GM18505 (cell line): Measurements from ENCODE around the gene FOXA1.
A peak's percentile ranks its signal among the peaks of the same experiment; 100 is the strongest.

Experiments
- ATAC-seq: cut with Tn5 transposase; IDR thresholded peaks from one replicate; pipeline ENCODE4 v1.9.1; 2021; ENCODE audit not compliant: unreplicated experiment
- POLR2A ChIP-seq: IDR thresholded peaks from 4 replicates; pipeline ENCODE4 v1.6.1; 2011; ENCODE audit warnings: borderline replicate concordance; ENCODE audit not compliant: insufficient read depth, insufficient read length; ENCODE audit errors: extremely low read depth

Gene FOXA1

GRCh38 chr14:37598747-37599506, 3.9 kb upstream of the FOXA1 start:
- ATAC-seq, result no peak
- no peak for TF ChIP-seq POLR2A

- no peak for ATAC-seq
- TF ChIP-seq POLR2A, result no peak
Measured at GRCh38 chr14:37597914-37598746, 3.1 kb upstream of the FOXA1 start.

DNA sequence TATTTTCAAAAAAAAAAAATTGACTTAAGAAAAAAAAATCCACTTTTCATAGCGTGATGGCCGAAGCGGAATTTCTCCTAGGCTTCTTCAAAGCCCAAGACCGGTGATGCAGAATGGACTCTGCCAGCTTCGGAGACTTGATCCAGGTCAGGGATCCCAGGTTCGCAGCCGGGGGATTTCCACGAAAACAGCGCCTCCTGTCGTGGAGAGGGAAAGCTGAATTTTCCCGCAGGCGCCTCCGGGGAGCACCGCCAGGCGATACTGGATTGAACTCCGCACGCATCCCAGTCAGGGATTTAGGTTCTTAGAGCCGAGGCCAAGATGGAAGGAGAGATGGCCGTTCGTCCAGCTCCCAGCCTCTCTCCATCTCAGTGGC, 2.5 kb upstream of the FOXA1 start:
- ATAC-seq, result no peak
- no peak for TF ChIP-seq POLR2A

DNA sequence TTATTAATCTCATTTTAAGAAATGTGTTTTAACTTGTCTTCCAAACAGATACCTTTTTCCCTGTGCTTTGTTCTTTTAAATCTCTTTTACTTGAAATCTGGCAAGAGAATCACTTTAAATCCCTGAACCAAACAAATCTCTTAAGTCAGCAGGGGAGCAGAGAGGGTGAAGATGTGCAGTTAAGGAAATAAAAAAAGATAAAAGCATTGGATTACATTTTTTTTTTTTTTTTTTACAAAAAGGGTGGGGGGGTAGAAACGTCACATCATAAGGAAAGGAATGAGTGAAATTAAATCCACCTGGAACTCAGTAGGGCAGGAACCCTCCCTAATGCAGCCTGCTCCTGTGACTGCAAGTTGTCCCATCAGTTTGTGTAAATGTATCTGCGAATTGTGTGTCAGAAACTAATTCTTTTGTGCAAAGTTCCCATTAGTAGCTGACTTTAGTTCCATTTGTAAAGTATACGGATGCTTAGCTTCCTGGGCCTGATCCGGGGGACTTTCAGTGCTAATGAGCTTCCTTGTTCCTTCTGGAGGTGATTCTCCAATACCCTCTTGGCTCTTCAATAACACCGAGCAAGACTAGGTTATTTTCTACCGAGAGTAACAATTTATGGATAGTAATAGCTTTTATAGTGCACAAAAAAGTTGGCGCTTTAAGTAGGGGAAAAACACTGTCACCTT, 1.9 kb upstream of the FOXA1 start:
- TF ChIP-seq POLR2A, result no peak
- no peak for ATAC-seq

DNA sequence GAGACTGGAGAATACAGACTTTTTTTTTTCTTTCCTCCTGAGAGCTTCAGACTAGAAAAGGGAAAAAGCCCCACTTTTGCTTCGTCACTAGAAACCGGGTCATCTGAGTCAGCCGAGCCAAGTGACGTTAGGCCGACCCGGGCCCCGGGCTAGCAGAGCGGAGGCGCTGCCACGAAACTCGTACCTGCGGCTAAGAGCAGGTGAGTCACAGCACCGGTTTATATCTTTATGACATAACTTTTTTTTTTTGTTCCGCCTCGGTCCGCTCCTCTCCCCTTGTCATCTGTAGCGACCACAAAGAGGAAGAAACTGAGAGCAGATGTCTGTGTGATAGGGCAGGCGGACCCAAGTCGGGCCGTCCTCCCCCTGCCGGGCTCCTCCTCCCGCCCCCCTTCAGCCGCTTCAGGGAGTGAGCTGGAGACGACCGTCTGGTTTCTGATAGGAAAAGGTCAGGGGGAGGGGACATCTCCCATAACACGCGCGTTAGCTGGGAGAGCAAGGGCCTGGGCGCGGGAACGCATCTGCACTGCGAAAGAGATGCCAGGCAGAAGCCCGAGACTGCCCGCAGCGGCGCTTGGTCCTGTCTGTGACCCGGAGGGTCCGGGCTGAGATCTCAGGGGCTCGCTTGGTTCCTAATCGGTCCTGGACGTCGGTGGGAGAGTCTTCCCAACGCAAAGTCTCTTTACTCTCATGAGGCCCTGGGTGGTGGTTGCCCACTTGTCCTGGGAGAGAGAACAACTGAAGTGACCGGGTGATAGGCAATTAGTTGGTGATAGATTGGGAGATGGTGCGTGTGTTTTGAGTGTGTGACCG, 966 bp upstream of the FOXA1 start:
- TF ChIP-seq POLR2A, result no peak
- peak; percentile 63 for ATAC-seq

DNA sequence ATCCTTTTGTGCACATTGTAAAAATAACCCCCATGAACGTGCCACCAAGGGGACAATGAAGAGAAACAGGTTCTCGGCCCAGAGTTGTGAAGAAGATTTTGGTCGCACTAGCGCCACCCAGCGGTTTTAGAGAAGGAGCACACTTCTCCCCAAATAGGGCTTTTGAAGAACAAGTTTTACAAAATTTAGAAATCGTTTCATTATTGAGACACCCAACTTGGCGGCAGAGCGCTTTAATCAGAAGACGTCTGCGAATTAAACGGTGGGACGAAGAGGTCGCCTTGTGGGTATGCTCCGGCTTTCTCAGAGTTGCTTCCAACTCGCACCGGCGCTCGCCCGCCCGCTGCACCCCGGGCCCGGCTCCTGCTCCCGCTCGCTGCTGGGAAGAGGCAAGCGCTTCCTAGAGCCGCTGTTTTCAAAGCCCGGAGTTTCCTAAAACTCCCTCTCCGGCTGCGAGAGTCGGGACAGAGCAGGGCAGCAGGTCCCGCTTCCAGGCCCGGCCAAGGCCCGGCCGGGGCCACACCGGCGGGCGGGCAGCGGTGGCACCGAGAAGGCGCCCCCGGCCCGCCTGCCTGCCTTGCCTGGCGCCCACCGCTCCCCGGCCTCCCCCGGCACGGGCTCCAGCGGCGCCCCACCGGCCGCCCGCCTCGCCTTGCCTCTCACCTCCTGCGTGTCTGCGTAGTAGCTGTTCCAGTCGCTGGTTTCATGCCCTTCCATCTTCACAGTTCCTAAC, 645 bp downstream of the FOXA1 start:
- no peak for TF ChIP-seq POLR2A
- no peak for ATAC-seq

DNA sequence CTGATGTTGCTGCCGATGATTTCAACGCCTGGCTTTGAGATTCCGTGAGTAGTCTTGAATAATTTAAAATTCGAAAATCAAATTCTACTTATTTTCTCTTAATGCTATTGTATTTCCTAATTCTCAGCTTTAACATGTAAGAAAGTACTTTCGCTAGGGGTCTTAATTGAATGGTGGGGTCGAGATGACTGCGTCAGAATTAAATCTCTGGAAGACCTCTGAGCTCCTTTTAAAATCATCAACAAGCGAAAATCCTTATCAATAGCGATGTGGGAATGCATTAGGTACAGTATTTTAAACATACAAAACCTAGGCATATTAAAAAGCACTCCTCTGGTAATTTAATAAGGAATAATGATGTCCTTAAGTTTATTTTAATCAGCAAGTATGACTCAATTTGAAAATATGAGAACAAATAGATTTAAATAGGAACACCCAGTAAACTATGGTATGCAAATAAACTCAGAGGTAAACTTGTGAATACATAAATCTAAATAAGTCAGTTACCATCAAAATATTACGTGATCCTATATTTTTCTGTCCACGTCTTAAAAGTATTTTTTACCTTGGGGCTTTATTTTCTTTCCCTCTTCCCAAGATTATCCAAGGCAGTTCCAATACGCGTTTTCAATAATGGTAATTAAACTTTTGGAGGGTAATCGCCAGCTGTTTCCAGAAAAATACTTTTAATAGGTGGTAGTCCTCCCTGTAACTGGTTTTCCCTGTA, 1.4 kb downstream of the FOXA1 start:
- ATAC-seq, result no peak
- TF ChIP-seq POLR2A, result no peak

- TF ChIP-seq POLR2A, result no peak
- ATAC-seq, result no peak
Measured at GRCh38 chr14:37592482-37593408, 2.3 kb downstream of the FOXA1 start.

GRCh38 chr14:37591941-37592481, 3.0 kb downstream of the FOXA1 start:
- no peak for ATAC-seq
- TF ChIP-seq POLR2A, result no peak

- TF ChIP-seq POLR2A, result no peak
- no peak for ATAC-seq
Measured at GRCh38 chr14:37591311-37591940, 3.6 kb downstream of the FOXA1 start.
